MM.1S (cell line): ENCODE measurements around the gene LFNG.

ENCODE experiments used
- DNase-seq: peaks from one replicate; pipeline ENCODE4 v3.0.0-alpha.2; 2015
- H2AFZ ChIP-seq: fragments of 300-600 bp; sonication (generic); 2 replicates; pipeline ENCODE4 v1.6.0; 2016; ENCODE audit warnings: antibody characterized with exemption, low read length
- H3F3A ChIP-seq: fragments of 300-600 bp; sonication (generic); 2 replicates; pipeline ENCODE4 v1.6.1; 2016; ENCODE audit warnings: mild to moderate bottlenecking, antibody characterized with exemption, low read length, moderate library complexity, mixed read lengths; ENCODE audit not compliant: insufficient read depth
- H3K27ac ChIP-seq: fragments of 300-600 bp; sonication (generic); 2 replicates; pipeline ENCODE4 v1.5.1; 2016; ENCODE audit warnings: mild to moderate bottlenecking, low read length
- H3K27me3 ChIP-seq: fragments of 300-600 bp; sonication (generic); replicated peaks from 2 replicates; pipeline ENCODE4 v1.6.0; 2016; ENCODE audit warnings: low read length; ENCODE audit not compliant: insufficient read depth
- H3K36me3 ChIP-seq: fragments of 300-600 bp; sonication (generic); replicated peaks from 2 replicates; pipeline ENCODE4 v1.6.1; 2016; ENCODE audit warnings: mild to moderate bottlenecking, low read length, mixed read lengths; ENCODE audit not compliant: insufficient read depth
- H3K4me1 ChIP-seq: fragments of 300-600 bp; sonication (generic); 2 replicates; pipeline ENCODE4 v1.6.1; 2016; ENCODE audit warnings: low read length, mixed read lengths
- H3K4me2 ChIP-seq: fragments of 300-600 bp; sonication (generic); 2 replicates; pipeline ENCODE4 v1.6.0; 2016; ENCODE audit warnings: low read depth, low read length
- H3K4me3 ChIP-seq: fragments of 300-600 bp; sonication (generic); 2 replicates; pipeline ENCODE4 v1.5.1; 2016; ENCODE audit warnings: low read length, mixed read lengths
- H3K79me2 ChIP-seq: fragments of 300-600 bp; sonication (generic); 2 replicates; pipeline ENCODE4 v1.6.1; 2016; ENCODE audit warnings: mixed run types, low read length, mixed read lengths
- H3K9ac ChIP-seq: fragments of 300-600 bp; sonication (generic); 2 replicates; pipeline ENCODE4 v1.6.1; 2016; ENCODE audit warnings: low read length, mixed read lengths
- H3K9me2 ChIP-seq: fragments of 300-600 bp; sonication (generic); replicated peaks from 2 replicates; pipeline ENCODE4 v1.6.1; 2016; ENCODE audit warnings: mild to moderate bottlenecking, low read length, mixed read lengths; ENCODE audit not compliant: insufficient read depth
- H3K9me3 ChIP-seq: fragments of 300-600 bp; sonication (generic); replicated peaks from 2 replicates; pipeline ENCODE4 v1.6.1; 2016; ENCODE audit warnings: mild to moderate bottlenecking, low read length, mixed read lengths; ENCODE audit not compliant: insufficient read depth
- H4K20me1 ChIP-seq: fragments of 300-600 bp; sonication (generic); 2 replicates; pipeline ENCODE4 v1.6.1; 2016; ENCODE audit warnings: mild to moderate bottlenecking, low read length, moderate library complexity, mixed read lengths; ENCODE audit not compliant: insufficient read depth
- EZH2 ChIP-seq: fragments of 300-600 bp; sonication (generic); optimal IDR thresholded peaks from 2 replicates; pipeline ENCODE3; 2017; ENCODE audit warnings: low read depth, mild to moderate bottlenecking, antibody characterized with exemption, low read length, mixed read lengths
- EZH2phosphoT487 ChIP-seq: fragments of 300-600 bp; sonication (generic); IDR thresholded peaks from 2 replicates; pipeline ENCODE4 v1.6.1; 2018; ENCODE audit warnings: antibody characterized with exemption, low read length
- TF ChIP-seq, protein P1 (sequence below): fragments of 300-600 bp; sonication (generic); IDR thresholded peaks from 2 replicates; pipeline ENCODE4 v1.5.1; 2016; ENCODE audit warnings: antibody characterized with exemption, low read length, mixed read lengths

Gene LFNG, protein sequence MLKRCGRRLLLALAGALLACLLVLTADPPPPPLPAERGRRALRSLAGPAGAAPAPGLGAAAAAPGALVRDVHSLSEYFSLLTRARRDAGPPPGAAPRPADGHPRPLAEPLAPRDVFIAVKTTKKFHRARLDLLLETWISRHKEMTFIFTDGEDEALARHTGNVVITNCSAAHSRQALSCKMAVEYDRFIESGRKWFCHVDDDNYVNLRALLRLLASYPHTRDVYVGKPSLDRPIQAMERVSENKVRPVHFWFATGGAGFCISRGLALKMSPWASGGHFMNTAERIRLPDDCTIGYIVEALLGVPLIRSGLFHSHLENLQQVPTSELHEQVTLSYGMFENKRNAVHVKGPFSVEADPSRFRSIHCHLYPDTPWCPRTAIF

DNA sequence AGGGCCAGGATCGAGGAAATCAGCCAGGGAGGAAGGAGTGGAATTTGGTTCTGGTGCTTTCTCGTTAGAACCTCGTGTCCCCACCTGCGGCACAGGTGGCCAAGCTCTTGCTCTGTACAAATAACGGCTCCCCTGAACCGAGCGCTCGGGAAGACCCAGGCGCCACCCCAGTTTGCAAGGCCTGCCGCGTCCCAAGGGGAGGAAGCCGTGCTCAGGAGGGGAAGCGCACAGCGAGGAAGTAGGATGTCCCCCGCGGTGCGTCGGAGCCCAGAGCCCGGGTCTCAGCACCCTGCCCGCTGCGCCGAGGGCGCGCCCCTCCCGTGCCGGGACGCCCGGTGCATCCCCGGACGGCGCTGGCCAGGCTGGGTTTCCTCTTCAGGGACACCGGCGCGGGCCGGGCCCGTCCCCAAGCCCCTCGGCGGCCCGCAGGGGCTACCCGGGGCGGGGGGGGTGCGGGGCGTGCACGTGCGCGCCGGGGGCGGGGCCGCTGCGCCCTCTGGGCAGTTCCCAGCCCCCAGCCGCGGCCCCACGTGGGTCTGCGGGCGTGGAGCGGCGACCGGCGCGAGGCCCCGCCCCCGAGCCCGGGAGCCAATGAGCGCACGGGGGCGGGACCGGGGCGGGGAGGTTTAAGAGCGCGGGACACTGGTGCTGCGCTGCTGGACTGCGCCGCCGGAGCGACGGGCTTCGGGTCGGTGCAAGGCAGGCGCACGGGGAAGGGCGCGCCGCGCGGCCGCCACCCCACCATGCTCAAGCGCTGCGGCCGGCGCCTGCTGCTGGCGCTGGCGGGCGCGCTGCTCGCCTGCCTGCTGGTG lies at the start of gene LFNG:
Gene LFNG, plus strand, starts transcription at position 656 of the 812 bp plus-strand sequence. Its CDS starts 88 bp downstream, at position 744.
- Histone ChIP-seq H3K4me2 (peak within 1 kb of the TSS; percentile 84), H3K9me3 (no peaks in the 10 kb centered on the region), H3K27ac (no peak within 1 kb of the TSS), H3K79me2 (no peaks in the 10 kb centered on the region), H2AFZ (no peak within 1 kb of the TSS), H3K9me2 (no peaks in the 10 kb centered on the region), H3K36me3 (no peaks in the 10 kb centered on the region), H3K9ac (no peak within 1 kb of the TSS), H3K4me3 (peak within 1 kb of the TSS; percentile 50), H3K4me1 (no peaks in the 10 kb centered on the region), H3K27me3 (peaks cover 80% of the 10 kb centered on the region), H3F3A (no peaks in the 10 kb centered on the region), H4K20me1 (no peaks in the 10 kb centered on the region)
- peak; percentile 68 for DNase-seq
- TF ChIP-seq, protein P1, sequence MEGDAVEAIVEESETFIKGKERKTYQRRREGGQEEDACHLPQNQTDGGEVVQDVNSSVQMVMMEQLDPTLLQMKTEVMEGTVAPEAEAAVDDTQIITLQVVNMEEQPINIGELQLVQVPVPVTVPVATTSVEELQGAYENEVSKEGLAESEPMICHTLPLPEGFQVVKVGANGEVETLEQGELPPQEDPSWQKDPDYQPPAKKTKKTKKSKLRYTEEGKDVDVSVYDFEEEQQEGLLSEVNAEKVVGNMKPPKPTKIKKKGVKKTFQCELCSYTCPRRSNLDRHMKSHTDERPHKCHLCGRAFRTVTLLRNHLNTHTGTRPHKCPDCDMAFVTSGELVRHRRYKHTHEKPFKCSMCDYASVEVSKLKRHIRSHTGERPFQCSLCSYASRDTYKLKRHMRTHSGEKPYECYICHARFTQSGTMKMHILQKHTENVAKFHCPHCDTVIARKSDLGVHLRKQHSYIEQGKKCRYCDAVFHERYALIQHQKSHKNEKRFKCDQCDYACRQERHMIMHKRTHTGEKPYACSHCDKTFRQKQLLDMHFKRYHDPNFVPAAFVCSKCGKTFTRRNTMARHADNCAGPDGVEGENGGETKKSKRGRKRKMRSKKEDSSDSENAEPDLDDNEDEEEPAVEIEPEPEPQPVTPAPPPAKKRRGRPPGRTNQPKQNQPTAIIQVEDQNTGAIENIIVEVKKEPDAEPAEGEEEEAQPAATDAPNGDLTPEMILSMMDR, result no peak
- TF ChIP-seq EZH2phosphoT487 (no peak), EZH2 (no peak)

DNA sequence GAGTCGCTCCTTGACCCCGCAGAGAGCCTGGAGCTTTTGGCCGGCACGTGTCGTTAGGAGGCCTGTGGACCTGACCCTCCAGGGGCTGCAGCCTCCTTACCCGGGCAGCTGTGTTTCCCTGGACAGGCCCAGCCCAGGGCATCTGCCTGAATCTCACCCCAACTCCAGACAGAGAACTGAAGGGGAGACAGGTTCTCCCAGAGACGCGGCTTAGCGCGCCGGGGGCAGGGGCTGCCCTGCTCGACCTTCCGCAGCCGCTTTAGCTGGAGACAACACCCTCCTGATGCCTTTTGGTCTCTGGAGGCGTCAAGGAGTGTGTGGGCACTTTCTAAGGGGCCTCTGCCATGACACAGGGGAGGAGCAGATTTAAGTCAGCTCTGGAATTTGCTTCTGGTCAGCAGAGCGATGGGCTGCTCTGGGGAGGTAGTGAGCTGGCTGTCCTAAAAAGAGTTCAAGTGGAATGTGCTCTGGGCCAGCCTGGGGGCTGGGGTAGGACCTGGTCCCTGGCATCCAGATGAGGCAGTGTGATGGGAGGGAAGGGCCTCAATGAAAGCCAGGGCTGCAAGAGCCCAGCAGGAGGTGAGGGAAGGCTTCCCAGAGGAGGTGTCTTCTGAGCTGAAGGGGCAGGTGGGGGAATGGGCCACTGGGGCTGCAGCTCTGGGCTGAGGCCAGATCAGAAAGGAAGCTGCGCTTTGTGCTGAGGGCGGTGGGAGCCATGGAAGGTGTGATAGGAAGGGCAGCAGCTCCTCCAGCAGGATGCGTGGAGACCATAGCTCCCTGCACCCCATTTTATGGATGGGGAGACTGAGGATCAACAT lies 49.2 kb upstream of the LFNG start:
- H3K9me3 ChIP-seq, result no peaks in the 10 kb centered on the region

DNA sequence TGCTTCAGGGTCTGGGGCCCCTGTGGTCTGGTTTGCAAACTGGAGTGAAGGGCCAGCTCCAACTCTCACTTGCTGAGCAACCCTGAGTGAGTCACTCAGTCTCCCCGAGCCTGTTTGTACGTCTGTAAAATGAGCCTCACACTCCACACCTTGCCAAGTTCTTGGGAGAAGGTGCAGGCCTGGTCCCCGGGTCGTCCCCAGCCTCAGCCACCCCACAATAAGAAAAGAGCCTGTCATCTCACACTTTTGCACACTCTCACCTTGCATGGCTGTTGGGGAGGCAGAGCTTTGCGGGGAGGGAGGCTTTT lies 48.6 kb upstream of the LFNG start:
- no peaks in the 10 kb centered on the region for H3K9me3 ChIP-seq
- DNase-seq, result no peak
- H3K9ac ChIP-seq, result no peak overlapping the region
- H2AFZ ChIP-seq, result no peak overlapping the region
- H3K27me3 ChIP-seq, result peaks cover 34% of the 10 kb centered on the region
- H3K9me2 ChIP-seq, result no peaks in the 10 kb centered on the region
- H3K4me3 ChIP-seq, result no peak overlapping the region
- H3F3A ChIP-seq, result no peaks in the 10 kb centered on the region
- H3K27ac ChIP-seq, result no peak overlapping the region
- no peaks in the 10 kb centered on the region for H3K36me3 ChIP-seq
- no peaks in the 10 kb centered on the region for H3K79me2 ChIP-seq
- no peaks in the 10 kb centered on the region for H3K4me1 ChIP-seq
- no peaks in the 10 kb centered on the region for H4K20me1 ChIP-seq
- no peak for TF ChIP-seq EZH2
- no peak overlapping the region for H3K4me2 ChIP-seq

More for the DNA sequence above, 49.2 kb upstream of the LFNG start:
- Histone ChIP-seq H3K79me2 (no peaks in the 10 kb centered on the region), H3F3A (no peaks in the 10 kb centered on the region), H3K4me3 (no peak overlapping the region), H3K4me1 (no peaks in the 10 kb centered on the region), H3K36me3 (no peaks in the 10 kb centered on the region), H2AFZ (no peak overlapping the region), H3K4me2 (no peak overlapping the region), H3K9ac (no peak overlapping the region), H4K20me1 (no peaks in the 10 kb centered on the region), H3K9me2 (no peaks in the 10 kb centered on the region), H3K27me3 (peaks cover 34% of the 10 kb centered on the region), H3K27ac (no peak overlapping the region)
- TF ChIP-seq EZH2phosphoT487 (no peak), EZH2 (no peak)
- TF ChIP-seq, protein P1, result no peak
- no peak for DNase-seq
